NCI-H510A treated with DMSO at 0.1 percent for 48 hours (cell line): Measurements from ENCODE around the gene SNRPA1.
"Not testable (repeated sequence)": the region's sequence is repeated elsewhere in the genome, so short reads cannot be mapped to it uniquely, and the experiment has no call there.

Source experiments
- DNase-seq: peaks from one replicate; lab custom pipeline; 2025; lab: John Stamatoyannopoulos, UW

Gene SNRPA1

GRCh38 chr15:101295607-101296161 is 636 bp upstream of the SNRPA1 start:
- no peak for DNase-seq

- peak; percentile 5 for DNase-seq
These were observed 1.9 kb downstream of the SNRPA1 start for GRCh38 chr15:101293122-101293521.

- DNase-seq: peak; percentile 16
These were observed 6.0 kb downstream of the SNRPA1 start for GRCh38 chr15:101288905-101289513.

- not testable (repeated sequence) for DNase-seq
These were observed 7.7 kb downstream of the SNRPA1 start for GRCh38 chr15:101287342-101287741.

- no peak for DNase-seq
These were observed 8.5 kb downstream of the SNRPA1 start for GRCh38 chr15:101286471-101287114.

GRCh38 chr15:101283931-101284330 is 11.1 kb downstream of the SNRPA1 start:
- DNase-seq: no peak

GRCh38 chr15:101280007-101280406 is 15.0 kb downstream of the SNRPA1 start:
- DNase-seq: no peak

- DNase-seq: no peak
These were observed 17.0 kb downstream of the SNRPA1 start for GRCh38 chr15:101277943-101278564.

GRCh38 chr15:101277038-101277822 is 17.8 kb downstream of the SNRPA1 start, which contains the start of gene SELENOS:
Gene SELENOS, minus strand, starts transcription at chr15:101277485. Its CDS starts 68 bp downstream, at chr15:101277417.
- peak; percentile 58 for DNase-seq

GRCh38 chr15:101276501-101277037 is 18.5 kb downstream of the SNRPA1 start:
- no peak for DNase-seq

- no peak for DNase-seq
These were observed 20.0 kb downstream of the SNRPA1 start for GRCh38 chr15:101275018-101275417.

GRCh38 chr15:101273534-101273933 is 21.5 kb downstream of the SNRPA1 start:
- no peak for DNase-seq

GRCh38 chr15:101272584-101272983 is 22.5 kb downstream of the SNRPA1 start:
- DNase-seq: no peak

GRCh38 chr15:101269479-101270223 is 25.4 kb downstream of the SNRPA1 start:
- DNase-seq: no peak

GRCh38 chr15:101267320-101268104 is 27.5 kb downstream of the SNRPA1 start:
- DNase-seq: no peak

- DNase-seq: no peak
These were observed 28.3 kb downstream of the SNRPA1 start for GRCh38 chr15:101266787-101267186.

GRCh38 chr15:101266034-101266433 is 29.0 kb downstream of the SNRPA1 start:
- DNase-seq: no peak

GRCh38 chr15:101264911-101265641 is 30.0 kb downstream of the SNRPA1 start:
- no peak for DNase-seq

- DNase-seq: no peak
These were observed 31.0 kb downstream of the SNRPA1 start for GRCh38 chr15:101264011-101264410.

GRCh38 chr15:101262551-101262950 is 32.5 kb downstream of the SNRPA1 start:
- DNase-seq: no peak
